ENCODE measurements around the gene OR51B6. TPM values are rescaled to one million over a fixed set of nuclear protein-coding genes. Genes with fewer than 3 reads are reported as not detected.
A peak's percentile ranks its signal among the peaks of the same experiment; 100 is the strongest.

Gene OR51B6, protein sequence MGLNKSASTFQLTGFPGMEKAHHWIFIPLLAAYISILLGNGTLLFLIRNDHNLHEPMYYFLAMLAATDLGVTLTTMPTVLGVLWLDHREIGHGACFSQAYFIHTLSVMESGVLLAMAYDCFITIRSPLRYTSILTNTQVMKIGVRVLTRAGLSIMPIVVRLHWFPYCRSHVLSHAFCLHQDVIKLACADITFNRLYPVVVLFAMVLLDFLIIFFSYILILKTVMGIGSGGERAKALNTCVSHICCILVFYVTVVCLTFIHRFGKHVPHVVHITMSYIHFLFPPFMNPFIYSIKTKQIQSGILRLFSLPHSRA
- total RNA-seq (2021): not detected in 3 replicates
- percentile 13 among the genes with signal in this experiment for Bru-seq, nascent RNA
- long read RNA-seq, experiment 1: 0 reads
- long read RNA-seq, experiment 2: 0 reads
- long read RNA-seq, experiment 3: 0 reads

DNA sequence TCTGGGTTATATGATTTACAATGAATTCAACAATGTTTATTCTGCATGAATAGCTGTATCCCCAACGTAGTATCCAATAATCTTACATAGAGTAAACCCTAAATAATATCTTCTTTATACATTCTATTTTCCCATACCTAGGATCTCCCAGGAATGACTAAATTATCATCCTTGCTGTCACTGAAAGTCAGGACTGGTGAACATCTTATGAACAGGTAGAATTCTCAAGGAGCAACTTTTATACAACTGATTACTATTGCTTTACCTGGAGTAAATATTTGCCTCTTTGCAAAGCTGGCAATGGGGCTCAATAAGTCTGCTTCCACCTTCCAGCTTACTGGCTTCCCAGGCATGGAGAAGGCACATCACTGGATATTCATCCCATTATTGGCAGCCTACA is at the start of gene OR51B6:
OR51B6 (plus strand) TSS at position 301 of the 400 bp plus-strand sequence; CDS start at position 301, 0 bp downstream.
- Mint-ChIP-seq H3K9me3 (peaks cover 3% of the 10 kb centered on the region), H3K27me3 (ENCODE audit: low read depth) (no peaks in the 10 kb centered on the region), H3K36me3 (no peaks in the 10 kb centered on the region), H3K4me1 (peaks cover 21% of the 10 kb centered on the region), H3K27ac (no peak within 1 kb of the TSS), H3K4me3 (no peak within 1 kb of the TSS)
- POLR2A ChIA-PET: no interaction called here
- TF ChIP-seq RORB (CRISPR knock-in tag; IDR thresholded peaks at IDR 0.05) (no peak), ZNF317 (CRISPR knock-in tag; IDR thresholded peaks at IDR 0.05; ENCODE audit: borderline replicate concordance, low read depth) (no peak), TEAD1 (CRISPR knock-in tag; IDR thresholded peaks at IDR 0.05) (no peak), JUN (CRISPR knock-in tag; IDR thresholded peaks at IDR 0.05) (no peak), NFYB (CRISPR knock-in tag; conservative IDR thresholded peaks at IDR 0.05; ENCODE audit: low read depth) (no peak), FOXK1 (CRISPR knock-in tag; IDR thresholded peaks at IDR 0.05) (no peak), CBFB (CRISPR knock-in tag; IDR thresholded peaks at IDR 0.05; ENCODE audit: low read depth) (no peak), ELF4 (CRISPR knock-in tag; IDR thresholded peaks at IDR 0.05; ENCODE audit: low read depth) (no peak), NFE2L1 (CRISPR knock-in tag; IDR thresholded peaks at IDR 0.05) (no peak), SOX15 (CRISPR knock-in tag; IDR thresholded peaks at IDR 0.05) (no peak), ZNF416 (CRISPR knock-in tag; IDR thresholded peaks at IDR 0.05) (no peak)
- TF ChIP-seq, protein P1, sequence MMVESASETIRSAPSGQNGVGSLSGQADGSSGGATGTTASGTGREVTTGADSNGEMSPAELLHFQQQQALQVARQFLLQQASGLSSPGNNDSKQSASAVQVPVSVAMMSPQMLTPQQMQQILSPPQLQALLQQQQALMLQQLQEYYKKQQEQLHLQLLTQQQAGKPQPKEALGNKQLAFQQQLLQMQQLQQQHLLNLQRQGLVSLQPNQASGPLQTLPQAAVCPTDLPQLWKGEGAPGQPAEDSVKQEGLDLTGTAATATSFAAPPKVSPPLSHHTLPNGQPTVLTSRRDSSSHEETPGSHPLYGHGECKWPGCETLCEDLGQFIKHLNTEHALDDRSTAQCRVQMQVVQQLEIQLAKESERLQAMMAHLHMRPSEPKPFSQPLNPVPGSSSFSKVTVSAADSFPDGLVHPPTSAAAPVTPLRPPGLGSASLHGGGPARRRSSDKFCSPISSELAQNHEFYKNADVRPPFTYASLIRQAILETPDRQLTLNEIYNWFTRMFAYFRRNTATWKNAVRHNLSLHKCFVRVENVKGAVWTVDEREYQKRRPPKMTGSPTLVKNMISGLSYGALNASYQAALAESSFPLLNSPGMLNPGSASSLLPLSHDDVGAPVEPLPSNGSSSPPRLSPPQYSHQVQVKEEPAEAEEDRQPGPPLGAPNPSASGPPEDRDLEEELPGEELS (CRISPR knock-in tag; IDR thresholded peaks at IDR 0.05): no peak
- TF ChIP-seq, protein P2, sequence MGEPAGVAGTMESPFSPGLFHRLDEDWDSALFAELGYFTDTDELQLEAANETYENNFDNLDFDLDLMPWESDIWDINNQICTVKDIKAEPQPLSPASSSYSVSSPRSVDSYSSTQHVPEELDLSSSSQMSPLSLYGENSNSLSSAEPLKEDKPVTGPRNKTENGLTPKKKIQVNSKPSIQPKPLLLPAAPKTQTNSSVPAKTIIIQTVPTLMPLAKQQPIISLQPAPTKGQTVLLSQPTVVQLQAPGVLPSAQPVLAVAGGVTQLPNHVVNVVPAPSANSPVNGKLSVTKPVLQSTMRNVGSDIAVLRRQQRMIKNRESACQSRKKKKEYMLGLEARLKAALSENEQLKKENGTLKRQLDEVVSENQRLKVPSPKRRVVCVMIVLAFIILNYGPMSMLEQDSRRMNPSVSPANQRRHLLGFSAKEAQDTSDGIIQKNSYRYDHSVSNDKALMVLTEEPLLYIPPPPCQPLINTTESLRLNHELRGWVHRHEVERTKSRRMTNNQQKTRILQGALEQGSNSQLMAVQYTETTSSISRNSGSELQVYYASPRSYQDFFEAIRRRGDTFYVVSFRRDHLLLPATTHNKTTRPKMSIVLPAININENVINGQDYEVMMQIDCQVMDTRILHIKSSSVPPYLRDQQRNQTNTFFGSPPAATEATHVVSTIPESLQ (CRISPR knock-in tag; IDR thresholded peaks at IDR 0.05): no peak
- CTCF ChIA-PET: no interaction called here
- no peak for ATAC-seq
- DNase-seq (ENCODE audit: low spot score): no peak

GRCh38 chr11:5301846-5302245 is 49.5 kb upstream of the OR51B6 start, which contains the start of gene OR51B4:
OR51B4 (minus strand) TSS chr11:5301946; CDS start chr11:5301946, 0 bp downstream.
- Mint-ChIP-seq H3K4me1 (no peaks in the 10 kb centered on the region), H3K27me3 (ENCODE audit: low read depth) (no peaks in the 10 kb centered on the region), H3K9me3 (no peaks in the 10 kb centered on the region), H3K4me3 (no peak within 1 kb of the TSS), H3K27ac (no peak within 1 kb of the TSS), H3K36me3 (no peaks in the 10 kb centered on the region)
- DNase-seq (ENCODE audit: low spot score) (no peak), ATAC-seq (no peak)
- CTCF ChIA-PET: no interaction called here
- TF ChIP-seq ZNF232 (CRISPR knock-in tag; IDR thresholded peaks at IDR 0.05) (no peak), HMGA2 (CRISPR knock-in tag; IDR thresholded peaks at IDR 0.05) (no peak), MLX (CRISPR knock-in tag; IDR thresholded peaks at IDR 0.05) (no peak), ELF4 (CRISPR knock-in tag; IDR thresholded peaks at IDR 0.05; ENCODE audit: low read depth) (no peak), PRRX2 (CRISPR knock-in tag; IDR thresholded peaks at IDR 0.05) (no peak)
- TF ChIP-seq, protein P3, sequence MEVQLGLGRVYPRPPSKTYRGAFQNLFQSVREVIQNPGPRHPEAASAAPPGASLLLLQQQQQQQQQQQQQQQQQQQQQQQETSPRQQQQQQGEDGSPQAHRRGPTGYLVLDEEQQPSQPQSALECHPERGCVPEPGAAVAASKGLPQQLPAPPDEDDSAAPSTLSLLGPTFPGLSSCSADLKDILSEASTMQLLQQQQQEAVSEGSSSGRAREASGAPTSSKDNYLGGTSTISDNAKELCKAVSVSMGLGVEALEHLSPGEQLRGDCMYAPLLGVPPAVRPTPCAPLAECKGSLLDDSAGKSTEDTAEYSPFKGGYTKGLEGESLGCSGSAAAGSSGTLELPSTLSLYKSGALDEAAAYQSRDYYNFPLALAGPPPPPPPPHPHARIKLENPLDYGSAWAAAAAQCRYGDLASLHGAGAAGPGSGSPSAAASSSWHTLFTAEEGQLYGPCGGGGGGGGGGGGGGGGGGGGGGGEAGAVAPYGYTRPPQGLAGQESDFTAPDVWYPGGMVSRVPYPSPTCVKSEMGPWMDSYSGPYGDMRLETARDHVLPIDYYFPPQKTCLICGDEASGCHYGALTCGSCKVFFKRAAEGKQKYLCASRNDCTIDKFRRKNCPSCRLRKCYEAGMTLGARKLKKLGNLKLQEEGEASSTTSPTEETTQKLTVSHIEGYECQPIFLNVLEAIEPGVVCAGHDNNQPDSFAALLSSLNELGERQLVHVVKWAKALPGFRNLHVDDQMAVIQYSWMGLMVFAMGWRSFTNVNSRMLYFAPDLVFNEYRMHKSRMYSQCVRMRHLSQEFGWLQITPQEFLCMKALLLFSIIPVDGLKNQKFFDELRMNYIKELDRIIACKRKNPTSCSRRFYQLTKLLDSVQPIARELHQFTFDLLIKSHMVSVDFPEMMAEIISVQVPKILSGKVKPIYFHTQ (CRISPR knock-in tag; IDR thresholded peaks at IDR 0.05): no peak
- POLR2A ChIA-PET: no interaction called here

Measured in WTC11 (cell line).